Activated CD8-positive, alpha-beta T cell treated with anti-CD3 and anti-CD28 coated beads for 36 hours (primary cell): ENCODE measurements around the gene POLA1. TPM values are rescaled to one million over a fixed set of nuclear protein-coding genes. Genes with fewer than 3 reads are reported as not detected.

Source experiments
- ATAC-seq: fragments of 200-7000 bp; cut with Tn5 transposase; one replicate; pipeline ENCODE4 v1.10.0; 2021; ENCODE audit warnings: mild to moderate bottlenecking, moderate library complexity
- CTCF ChIA-PET: fragments of 350-600 bp; sonication (Branson Sonifier 250); formaldehyde crosslinking; loops from one replicate; lab custom pipeline; 2021; ENCODE audit warnings: antibody characterized with exemption; lab: Charles Lee
- POLR2A ChIA-PET: fragments of 350-600 bp; sonication (Branson Sonifier 250); formaldehyde crosslinking; loops from one replicate; lab custom pipeline; 2021; ENCODE audit warnings: antibody characterized with exemption; lab: Charles Lee
- DNase-seq: peaks from one replicate; pipeline ENCODE4 v3.0.0-alpha.2; 2020
- H3K27ac Mint-ChIP-seq: one replicate; pipeline ENCODE4 v1.8.0; 2021; ENCODE audit warnings: mild to moderate bottlenecking, mixed read lengths
- H3K27me3 Mint-ChIP-seq: one replicate; pipeline ENCODE4 v1.8.0; 2021; ENCODE audit warnings: mixed read lengths
- H3K36me3 Mint-ChIP-seq: one replicate; pipeline ENCODE4 v1.8.0; 2021; ENCODE audit warnings: low read depth, mixed read lengths
- H3K4me1 Mint-ChIP-seq: one replicate; pipeline ENCODE4 v1.8.0; 2021; ENCODE audit warnings: low read depth, mixed read lengths
- H3K4me3 Mint-ChIP-seq: one replicate; pipeline ENCODE4 v1.8.0; 2021; ENCODE audit warnings: mild to moderate bottlenecking, moderate library complexity, mixed read lengths
- H3K9me3 Mint-ChIP-seq: one replicate; pipeline ENCODE4 v1.8.0; 2021; ENCODE audit warnings: mixed read lengths
- intact Hi-C: fragments of 100-400 bp; cut with micrococcal nuclease; formaldehyde crosslinking; loops from one replicate; pipeline ENCODE4 v1.10.0; 2022
- total RNA-seq, 2 experiments: library from RNA; stranded (reverse); gene quantifications; one replicate each; pipeline ENCODE4 v1.2.3, GENCODE V29; 2021
- TF ChIP-seq, protein P1 (sequence below): fragments of 200-600 bp; IDR thresholded peaks from one replicate; pipeline ENCODE4 v1.8.0; 2022; ENCODE audit warnings: antibody characterized with exemption, mild to moderate bottlenecking

The POLA1 gene
- total RNA-seq, 2 experiments from 2014 or later, result 41.4 to 42.9 TPM

- ATAC-seq, result no peak
- Mint-ChIP-seq H3K36me3 (peaks cover 13% of the 10 kb centered on the region), H3K9me3 (no peaks in the 10 kb centered on the region), H3K27ac (no peak overlapping the region), H3K27me3 (no peaks in the 10 kb centered on the region), H3K4me1 (peaks cover 22% of the 10 kb centered on the region), H3K4me3 (no peak overlapping the region)
- ChIA-PET POLR2A (no interaction called here), CTCF (interaction anchor here (1.0 kb wide), 1 partner anchor 9 kb away, joined by 5 read pairs; no protein-coding TSS in a partner anchor)
- intact Hi-C loops, result no loop called here
- TF ChIP-seq, protein P1, sequence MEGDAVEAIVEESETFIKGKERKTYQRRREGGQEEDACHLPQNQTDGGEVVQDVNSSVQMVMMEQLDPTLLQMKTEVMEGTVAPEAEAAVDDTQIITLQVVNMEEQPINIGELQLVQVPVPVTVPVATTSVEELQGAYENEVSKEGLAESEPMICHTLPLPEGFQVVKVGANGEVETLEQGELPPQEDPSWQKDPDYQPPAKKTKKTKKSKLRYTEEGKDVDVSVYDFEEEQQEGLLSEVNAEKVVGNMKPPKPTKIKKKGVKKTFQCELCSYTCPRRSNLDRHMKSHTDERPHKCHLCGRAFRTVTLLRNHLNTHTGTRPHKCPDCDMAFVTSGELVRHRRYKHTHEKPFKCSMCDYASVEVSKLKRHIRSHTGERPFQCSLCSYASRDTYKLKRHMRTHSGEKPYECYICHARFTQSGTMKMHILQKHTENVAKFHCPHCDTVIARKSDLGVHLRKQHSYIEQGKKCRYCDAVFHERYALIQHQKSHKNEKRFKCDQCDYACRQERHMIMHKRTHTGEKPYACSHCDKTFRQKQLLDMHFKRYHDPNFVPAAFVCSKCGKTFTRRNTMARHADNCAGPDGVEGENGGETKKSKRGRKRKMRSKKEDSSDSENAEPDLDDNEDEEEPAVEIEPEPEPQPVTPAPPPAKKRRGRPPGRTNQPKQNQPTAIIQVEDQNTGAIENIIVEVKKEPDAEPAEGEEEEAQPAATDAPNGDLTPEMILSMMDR, result no peak
- DNase-seq, result no peak
Observed at GRCh38 chrX:24692305-24692704, 1.4 kb upstream of the POLA1 start.

- ATAC-seq (no peak), DNase-seq (no peak)
- peaks cover 26% of the 10 kb centered on the region for H3K4me1 Mint-ChIP-seq
- H3K4me3 Mint-ChIP-seq, result peak overlapping the region; percentile 86
- intact Hi-C loops, result no loop called here
- POLR2A ChIA-PET, result interaction anchor here (1.8 kb wide), 1 partner anchor 8 kb away, joined by 4 read pairs; no protein-coding TSS in a partner anchor
- peak overlapping the region; percentile 92 for H3K27ac Mint-ChIP-seq
- no peaks in the 10 kb centered on the region for H3K27me3 Mint-ChIP-seq
- no peaks in the 10 kb centered on the region for H3K9me3 Mint-ChIP-seq
- TF ChIP-seq, protein P1, result no peak
- H3K36me3 Mint-ChIP-seq, result peaks cover 18% of the 10 kb centered on the region
- CTCF ChIA-PET, result interaction anchor here (1.3 kb wide), 1 partner anchor 18 kb away, joined by 5 read pairs; no protein-coding TSS in a partner anchor
Observed at GRCh38 chrX:24694825-24695224, 1.1 kb downstream of the POLA1 start.

DNA sequence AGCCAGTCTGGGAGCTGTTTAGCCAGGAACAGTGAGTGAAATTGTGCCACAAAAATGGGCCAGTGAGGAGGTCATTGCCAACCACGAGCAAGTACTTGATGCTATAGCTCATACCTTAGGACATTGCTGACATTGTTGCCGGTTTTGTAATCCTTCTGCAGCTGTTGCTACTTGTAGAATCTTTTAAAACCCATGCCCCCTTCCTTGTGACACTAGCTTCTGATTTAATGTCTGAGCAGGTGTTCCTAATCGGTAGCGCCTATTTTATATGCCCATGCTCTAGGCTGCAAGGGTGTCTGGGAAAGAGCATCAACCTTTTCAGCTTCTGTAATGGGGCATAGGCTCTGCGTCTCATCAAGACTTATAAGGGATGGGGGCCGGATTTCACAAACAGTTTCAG, 2.6 kb downstream of the POLA1 start:
- Mint-ChIP-seq H3K9me3 (no peaks in the 10 kb centered on the region), H3K36me3 (peaks cover 25% of the 10 kb centered on the region), H3K4me1 (peaks cover 26% of the 10 kb centered on the region), H3K4me3 (no peak overlapping the region), H3K27ac (no peak overlapping the region), H3K27me3 (no peaks in the 10 kb centered on the region)
- ChIA-PET CTCF (interaction anchor here (0.7 to 1.4 kb wide), 3 partner anchors 20 to 437 kb away, joined by 3 to 5 read pairs (median 3); no protein-coding TSS in a partner anchor), POLR2A (no interaction called here)
- no peak for DNase-seq
- TF ChIP-seq, protein P1, result no peak
- ATAC-seq, result no peak
- intact Hi-C loops, result no loop called here

- Mint-ChIP-seq H3K4me1 (peaks cover 9% of the 10 kb centered on the region), H3K27me3 (no peaks in the 10 kb centered on the region), H3K4me3 (no peak overlapping the region), H3K36me3 (peaks cover 45% of the 10 kb centered on the region), H3K9me3 (no peaks in the 10 kb centered on the region), H3K27ac (peak overlapping the region; percentile 38)
- TF ChIP-seq, protein P1, result no peak
- no peak for DNase-seq
- ChIA-PET CTCF (interaction anchor here (1.2 to 1.4 kb wide), 2 partner anchors 26 to 305 kb away, joined by 3 to 4 read pairs; no protein-coding TSS in a partner anchor), POLR2A (interaction anchor here (1.5 kb wide), 1 partner anchor 8 kb away, joined by 4 read pairs; no protein-coding TSS in a partner anchor)
- ATAC-seq, result no peak
- intact Hi-C loops, result no loop called here
Observed at GRCh38 chrX:24702362-24703184, 8.9 kb downstream of the POLA1 start.

GRCh38 chrX:24703185-24703494, 9.4 kb downstream of the POLA1 start:
- H3K4me3 Mint-ChIP-seq, result no peak overlapping the region
- no peaks in the 10 kb centered on the region for H3K9me3 Mint-ChIP-seq
- ChIA-PET CTCF (interaction anchor here (1.2 to 1.4 kb wide), 2 partner anchors 27 to 305 kb away, joined by 3 to 4 read pairs; no protein-coding TSS in a partner anchor), POLR2A (interaction anchor here (1.5 kb wide), 1 partner anchor 9 kb away, joined by 4 read pairs; no protein-coding TSS in a partner anchor)
- H3K27me3 Mint-ChIP-seq, result no peaks in the 10 kb centered on the region
- H3K4me1 Mint-ChIP-seq, result peaks cover 9% of the 10 kb centered on the region
- H3K36me3 Mint-ChIP-seq, result peaks cover 46% of the 10 kb centered on the region
- intact Hi-C loops, result no loop called here
- DNase-seq (no peak), ATAC-seq (no peak)
- no peak overlapping the region for H3K27ac Mint-ChIP-seq
- TF ChIP-seq, protein P1, result no peak
